CD4-positive, alpha-beta T cell treated with Interleukin-21 for 1 hour (primary cell): ENCODE data around the gene METTL13.

Experiments used
- DNase-seq: peaks from one replicate; pipeline ENCODE4 v3.0.0-alpha.2; 2020

Gene METTL13

DNA sequence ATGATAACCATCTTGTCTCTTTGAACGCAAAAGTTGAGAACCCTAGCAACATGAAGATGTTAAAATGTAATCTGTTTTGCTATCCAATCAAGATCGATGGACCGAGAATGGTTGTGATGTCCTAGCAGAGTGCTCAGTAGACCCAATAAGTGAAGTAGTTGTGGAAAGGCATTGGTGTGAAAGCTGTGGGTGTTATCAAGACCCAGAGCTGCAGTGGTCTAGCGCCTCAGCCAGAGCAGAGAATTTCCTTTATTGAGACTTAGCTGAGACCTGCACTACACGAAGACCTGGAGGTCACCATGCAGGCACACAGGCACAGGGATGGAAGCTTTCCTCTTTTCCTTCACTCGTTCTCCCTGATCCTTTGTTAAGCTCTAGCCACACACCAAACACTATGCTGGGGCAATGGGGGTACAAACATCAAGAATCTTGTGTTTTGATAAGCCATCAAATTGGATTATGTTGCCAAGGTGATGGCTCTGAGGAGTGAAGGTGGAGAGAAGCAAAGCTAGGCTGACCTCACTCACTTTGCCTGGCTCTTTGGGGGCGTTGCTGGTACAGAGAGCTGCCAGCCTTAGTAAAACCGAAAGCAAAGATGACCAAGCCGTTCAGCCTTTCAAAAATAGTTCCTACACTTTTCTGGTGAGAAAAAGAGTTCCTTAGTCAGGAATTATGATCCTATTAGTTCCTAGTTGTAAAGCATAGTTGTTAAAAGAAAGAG is 24.1 kb downstream of the METTL13 start:
- no peak for DNase-seq

DNA sequence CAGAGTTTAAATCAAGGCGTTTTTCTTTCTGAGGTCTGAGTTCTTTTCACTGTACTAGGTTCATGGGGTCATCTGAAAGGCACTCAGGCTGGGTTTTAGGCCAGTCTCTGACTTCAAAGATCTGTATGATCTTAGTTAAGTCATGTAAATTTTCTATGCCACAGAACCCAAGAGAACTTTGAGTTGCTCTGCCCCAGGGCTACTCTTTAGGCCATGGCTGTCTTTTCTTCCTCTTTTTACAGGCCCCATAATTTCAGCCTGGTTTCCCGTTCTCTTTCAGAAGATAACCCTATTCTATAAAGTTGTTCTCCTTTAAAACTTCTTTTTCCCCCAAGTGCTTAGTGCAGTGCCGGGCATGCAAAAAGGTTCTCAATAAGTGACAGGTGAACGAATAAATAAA is 26.1 kb downstream of the METTL13 start:
- no peak for DNase-seq

- DNase-seq = no peak
Measured at GRCh38 chr1:171809834-171810233, 28.4 kb downstream of the METTL13 start.

DNA sequence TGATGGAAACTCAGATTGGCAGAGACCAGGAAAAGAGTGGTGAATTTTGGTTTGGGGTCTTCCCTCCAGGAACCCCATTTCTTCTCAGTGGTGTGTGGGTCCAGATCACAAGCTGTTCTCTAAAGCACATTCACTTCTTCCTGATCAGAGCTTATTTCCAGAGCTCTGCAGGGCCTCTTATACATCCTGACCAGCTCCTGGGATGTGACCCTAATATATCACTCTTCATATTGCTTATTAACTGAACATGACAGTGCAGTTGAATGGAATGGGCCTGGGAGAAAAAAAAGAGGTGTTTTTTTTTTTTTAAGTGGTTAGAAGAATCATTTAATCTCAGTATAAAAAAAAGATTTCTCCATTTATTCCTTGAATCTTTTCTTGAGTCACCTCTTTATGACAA is 30.2 kb downstream of the METTL13 start:
- no peak for DNase-seq

GRCh38 chr1:171814692-171815091 is 33.2 kb downstream of the METTL13 start:
- no peak for DNase-seq

DNA sequence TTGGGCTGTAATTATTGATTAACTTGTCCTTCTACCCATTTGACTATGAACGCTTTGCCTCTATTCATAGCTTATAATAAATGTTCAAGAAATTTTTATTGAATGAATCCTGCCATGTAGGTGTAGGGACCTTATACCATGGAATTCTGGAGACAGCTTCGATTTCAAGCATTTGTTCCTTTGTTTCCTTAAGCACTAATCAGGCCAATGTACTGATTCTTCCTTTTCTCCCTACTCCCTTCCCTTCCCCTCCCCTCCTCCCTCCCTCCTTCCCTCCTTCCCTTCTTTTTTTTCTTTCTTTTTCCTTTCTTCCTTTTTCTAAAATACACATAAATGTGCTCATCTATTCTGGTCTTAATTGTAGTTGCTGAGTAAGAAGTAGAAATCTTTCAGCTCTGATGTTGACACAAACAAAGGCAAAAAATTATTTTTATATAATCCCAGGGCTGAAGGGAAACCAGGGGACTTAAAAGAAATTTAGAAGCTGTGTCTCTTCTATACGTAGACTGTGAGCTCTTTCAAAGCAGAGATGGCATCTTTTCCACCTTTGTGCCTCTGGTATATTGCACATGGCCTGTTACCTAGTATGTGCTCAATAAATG is 34.9 kb downstream of the METTL13 start:
- DNase-seq = no peak

DNA sequence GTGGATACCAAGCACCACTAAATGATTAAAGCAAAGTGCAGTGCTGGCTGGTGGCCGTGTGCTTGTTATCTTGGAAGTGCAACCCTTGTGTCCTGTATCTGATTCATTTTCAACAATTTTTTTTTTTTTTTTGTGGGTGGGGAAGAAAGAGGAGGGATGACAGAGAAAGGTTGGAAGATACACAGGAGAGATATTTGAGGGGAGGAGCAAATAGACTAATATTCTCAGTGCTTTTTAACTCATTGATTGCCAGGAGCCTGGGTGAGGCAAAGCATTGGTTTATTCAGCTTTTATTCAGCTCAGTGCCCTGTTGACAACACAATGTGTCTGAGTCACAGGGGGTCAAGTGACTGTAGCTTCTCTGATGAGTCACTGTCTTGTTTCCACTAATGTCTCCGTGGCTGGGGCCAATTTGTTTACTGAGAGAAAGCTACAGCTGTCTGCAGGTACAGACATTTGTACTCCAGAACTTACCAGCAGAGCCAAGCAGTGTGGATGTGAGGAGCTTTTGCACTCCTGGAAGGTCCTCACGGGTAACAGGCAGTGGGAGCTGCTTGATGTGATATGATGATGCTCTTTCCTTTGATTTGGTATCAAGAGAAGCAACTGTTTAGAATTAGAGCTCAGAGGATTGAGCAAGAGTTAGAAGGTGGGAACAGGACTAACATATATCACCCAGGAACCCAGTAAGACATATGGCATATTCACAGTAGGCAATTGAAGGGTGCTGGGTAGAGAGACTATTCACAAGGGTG is 36.2 kb downstream of the METTL13 start:
- DNase-seq = no peak

DNA sequence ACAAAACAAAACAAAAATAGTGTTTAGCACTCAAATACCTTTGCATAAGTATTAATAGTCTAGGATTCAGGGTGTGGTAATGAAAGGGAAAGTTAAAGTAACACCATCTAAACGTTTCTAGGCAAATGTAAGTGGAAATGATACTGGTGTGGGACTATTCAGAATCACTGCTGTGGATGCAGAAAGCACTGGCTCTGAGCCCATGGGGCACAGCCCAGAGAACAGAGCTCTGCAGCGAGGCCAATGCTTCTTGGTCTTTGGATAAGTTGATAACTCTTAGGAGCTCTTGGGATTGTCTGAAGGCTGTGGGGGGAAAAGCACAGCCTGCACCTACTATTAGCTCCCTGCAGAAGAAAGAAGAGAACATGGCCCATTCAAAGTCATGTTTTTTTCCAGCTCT is 38.5 kb downstream of the METTL13 start:
- no peak for DNase-seq

DNA sequence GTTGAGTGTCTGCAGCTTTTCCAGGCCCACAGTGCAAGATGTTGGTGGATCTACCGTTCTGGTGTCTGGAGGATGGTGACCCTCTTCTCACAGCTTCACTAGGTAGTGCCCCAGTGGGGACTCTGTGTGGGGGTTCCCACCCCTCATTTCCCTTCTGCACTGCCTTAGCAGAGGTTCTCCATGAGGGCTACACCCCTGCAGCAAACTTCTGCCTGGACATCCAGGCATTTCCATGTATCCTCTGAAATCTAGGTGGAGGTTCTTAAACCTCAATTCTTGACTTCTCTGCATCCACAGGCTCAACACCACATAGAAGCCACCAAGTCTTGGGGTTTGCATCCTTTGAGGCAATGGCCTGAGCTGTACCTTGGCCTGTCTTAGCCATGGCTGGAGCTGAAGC is 45.5 kb downstream of the METTL13 start:
- DNase-seq = no peak

GRCh38 chr1:171828794-171829193 is 47.3 kb downstream of the METTL13 start:
- no peak for DNase-seq

DNA sequence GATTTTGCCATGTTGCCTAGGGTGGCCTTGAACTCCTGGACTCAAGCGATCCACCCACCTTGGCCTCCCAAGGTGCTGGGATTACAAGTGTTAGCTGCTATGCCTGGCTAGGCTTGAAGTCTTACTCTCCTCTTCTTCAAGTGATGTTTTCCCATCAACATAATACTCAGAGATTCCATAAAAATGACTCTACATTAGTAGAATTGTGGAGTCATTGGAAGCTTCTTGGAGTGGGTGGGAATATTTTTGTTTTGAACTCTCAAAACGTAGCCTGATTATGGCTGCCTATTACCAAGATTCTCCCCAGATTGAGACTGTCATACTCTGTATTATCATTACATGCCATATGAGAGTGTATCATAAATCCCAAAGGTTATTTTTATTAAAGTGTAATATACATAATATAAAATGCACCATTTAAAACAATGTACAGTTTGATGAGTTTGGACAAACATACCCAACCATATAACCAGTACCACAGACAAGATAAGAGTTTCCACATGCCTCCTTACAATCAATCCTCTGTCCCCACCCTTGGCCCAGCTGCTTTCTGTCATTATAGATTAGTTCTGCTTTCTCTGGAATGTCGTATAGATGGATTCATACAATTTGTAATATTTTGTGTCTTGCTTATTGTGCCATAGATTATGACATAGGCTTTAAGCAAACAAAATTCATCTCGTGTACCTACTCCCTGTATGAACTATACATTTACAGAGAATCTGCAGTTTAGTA is 51.8 kb downstream of the METTL13 start:
- no peak for DNase-seq

- DNase-seq = no peak
Measured at GRCh38 chr1:171834821-171835220, 53.4 kb downstream of the METTL13 start.

GRCh38 chr1:171835891-171836290 is 54.4 kb downstream of the METTL13 start:
- no peak for DNase-seq

DNA sequence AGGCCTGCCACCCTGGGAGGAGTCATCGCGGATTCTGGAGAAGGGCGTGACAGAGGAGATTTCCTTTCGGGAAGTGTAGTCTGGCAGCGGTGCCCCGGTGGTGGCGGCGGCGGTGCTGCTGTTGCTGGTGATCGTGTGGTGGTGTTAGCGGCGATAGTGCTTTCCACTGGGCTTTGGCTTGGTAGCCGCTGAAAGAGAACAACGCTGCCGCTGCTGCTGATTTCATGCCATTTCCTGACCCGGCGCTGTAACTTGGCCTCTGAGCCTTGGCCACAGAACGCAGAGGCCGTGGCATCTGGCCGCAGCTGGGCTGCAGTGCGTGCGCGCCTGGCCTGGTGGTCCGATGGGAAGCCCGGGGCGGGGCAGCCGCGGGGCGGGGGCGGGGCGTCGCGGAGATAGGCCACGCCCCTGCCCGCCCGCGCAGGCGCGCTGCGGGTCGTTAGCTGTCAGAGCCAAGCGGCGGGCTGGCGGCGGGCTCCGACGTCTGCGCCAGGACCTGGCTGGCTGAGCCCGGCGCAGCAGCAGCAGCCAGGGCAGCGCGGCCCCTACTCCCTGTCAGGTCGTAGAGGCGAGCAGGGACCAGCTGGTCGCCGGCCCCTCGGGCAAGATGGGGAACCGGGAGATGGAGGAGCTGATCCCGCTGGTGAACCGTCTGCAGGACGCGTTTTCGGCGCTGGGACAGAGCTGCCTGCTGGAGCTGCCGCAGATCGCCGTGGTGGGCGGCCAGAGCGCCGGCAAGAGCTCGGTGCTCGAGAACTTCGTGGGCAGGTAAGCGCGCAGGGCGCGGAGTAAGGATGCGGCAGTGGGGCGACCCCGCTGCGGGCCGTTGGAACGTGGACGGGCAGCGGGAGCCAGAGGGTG is 59.8 kb downstream of the METTL13 start, which contains the start of gene DNM3:
DNM3 (plus strand) TSS at position 449 of the 861 bp plus-strand sequence; CDS start at position 608, 159 bp downstream.
- DNase-seq = peak; percentile 83

DNA sequence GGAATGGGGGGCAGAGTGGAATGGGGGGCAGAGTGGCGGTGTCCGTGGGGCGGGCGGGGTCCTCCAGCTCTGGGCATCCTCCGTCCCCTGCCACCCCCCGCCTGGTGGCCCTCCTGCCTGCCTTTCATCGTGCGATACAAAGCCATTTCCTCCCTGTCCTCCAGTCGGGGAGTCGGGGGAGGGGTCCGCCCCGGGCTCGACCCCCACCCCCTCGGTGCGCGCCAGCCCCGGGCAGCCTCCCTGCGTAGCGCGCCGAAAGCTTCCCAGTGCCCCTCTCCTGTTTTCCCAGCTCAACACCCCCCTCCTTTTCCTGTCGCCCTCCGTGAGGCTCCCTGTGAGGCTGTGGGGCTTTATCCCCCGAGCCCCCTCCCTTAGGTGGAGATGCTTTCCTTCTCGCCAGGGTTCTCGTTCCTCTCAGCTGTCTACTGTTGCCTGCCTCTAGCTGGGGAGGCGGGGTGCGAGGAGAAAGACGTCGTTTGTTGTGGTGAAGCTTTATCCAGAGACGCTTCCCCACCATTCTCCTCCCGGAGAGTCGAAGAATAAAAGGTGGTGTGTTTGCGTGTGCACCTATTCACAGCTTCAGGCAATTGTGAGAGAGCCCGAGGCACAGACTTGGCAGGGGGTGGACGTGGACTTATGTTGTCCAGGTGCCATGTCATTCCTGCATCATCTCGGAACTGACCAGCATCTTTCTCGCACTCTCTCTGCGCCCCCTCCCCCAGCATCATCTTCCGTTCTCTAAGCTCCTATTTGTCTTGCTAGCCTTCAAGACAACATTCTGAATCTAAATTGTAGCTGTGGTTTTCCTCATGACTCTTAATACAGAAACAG is 60.7 kb downstream of the METTL13 start:
- peak; percentile 22 for DNase-seq

DNA sequence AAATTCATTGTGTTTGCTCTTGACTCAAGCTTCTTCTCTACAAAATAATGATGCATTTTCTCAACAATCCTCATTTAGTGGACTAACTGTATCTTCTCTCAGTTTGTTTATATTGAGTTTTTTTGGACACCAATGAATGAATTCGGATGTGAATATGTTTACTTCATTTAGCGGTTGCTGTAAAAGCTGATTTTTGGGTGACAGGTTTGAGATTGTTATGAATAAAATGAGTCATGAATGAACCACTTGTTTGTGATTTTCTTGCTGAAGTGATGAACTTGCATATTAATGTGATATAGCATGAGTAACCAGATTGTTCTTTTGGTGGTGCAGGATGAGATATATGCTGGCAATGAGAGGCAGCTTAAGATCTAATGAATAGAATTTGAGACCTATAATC is 62.9 kb downstream of the METTL13 start:
- no peak for DNase-seq

DNA sequence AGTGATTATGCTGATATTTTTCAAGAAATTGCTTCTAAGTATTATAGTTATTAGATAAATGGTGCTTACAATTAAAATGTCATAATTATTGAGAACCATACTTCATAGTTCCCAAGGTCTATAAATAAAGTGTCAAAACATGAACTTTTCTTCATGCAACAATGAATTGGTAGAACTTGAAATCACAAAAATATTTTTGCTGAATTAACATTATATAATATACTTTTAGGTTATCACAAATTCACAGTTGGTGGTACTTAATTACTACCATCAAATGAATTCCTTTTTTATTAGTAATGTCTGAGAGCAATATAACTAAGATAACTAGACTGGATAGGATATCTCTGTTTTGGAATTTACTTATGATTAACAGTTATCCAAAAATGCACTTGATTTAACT is 64.5 kb downstream of the METTL13 start:
- no peak for DNase-seq
